Smooth muscle cell (in vitro differentiated cells): Measurements from ENCODE around the gene NANP. TPM values are rescaled to one million over a fixed set of nuclear protein-coding genes. Genes with fewer than 3 reads are reported as not detected.
"Not testable (repeated sequence)": the region's sequence is repeated elsewhere in the genome, so short reads cannot be mapped to it uniquely, and the experiment has no call there.

Experiments used
- DNase-seq: peaks from one replicate; lab custom pipeline; 2025; ENCODE audit not compliant: unreplicated experiment; lab: John Stamatoyannopoulos, UW
- H2AFZ ChIP-seq: fragments of 200-600 bp; sonication (generic); 2 replicates; pipeline ENCODE4 v1.6.0; 2016; ENCODE audit warnings: antibody characterized with exemption, low read depth, mild to moderate bottlenecking
- H3F3A ChIP-seq: fragments of 200-600 bp; sonication (generic); 2 replicates; pipeline ENCODE4 v1.6.0; 2017; ENCODE audit warnings: antibody characterized with exemption, low read depth
- H3K27ac ChIP-seq: fragments of 200-600 bp; sonication (generic); 2 replicates; pipeline ENCODE4 v1.5.1; 2016; ENCODE audit warnings: low read depth, mild to moderate bottlenecking
- H3K27me3 ChIP-seq: fragments of 200-600 bp; sonication (generic); 2 replicates; pipeline ENCODE4 v1.6.1; 2016; ENCODE audit warnings: low read depth, mild to moderate bottlenecking
- H3K36me3 ChIP-seq: fragments of 200-600 bp; sonication (generic); 2 replicates; pipeline ENCODE4 v1.5.1; 2016; ENCODE audit warnings: low read depth
- H3K4me1 ChIP-seq: fragments of 200-600 bp; sonication (generic); 2 replicates; pipeline ENCODE4 v1.5.1; 2016; ENCODE audit warnings: low read depth
- H3K4me2 ChIP-seq: fragments of 200-600 bp; sonication (generic); 2 replicates; pipeline ENCODE4 v1.6.0; 2016; ENCODE audit warnings: mild to moderate bottlenecking
- H3K4me3 ChIP-seq: fragments of 200-600 bp; sonication (generic); 2 replicates; pipeline ENCODE4 v1.5.1; 2016; ENCODE audit warnings: mild to moderate bottlenecking
- H3K79me2 ChIP-seq: fragments of 200-600 bp; sonication (generic); 2 replicates; pipeline ENCODE4 v1.6.0; 2016; ENCODE audit warnings: low read depth, mild to moderate bottlenecking
- H3K9ac ChIP-seq: fragments of 200-600 bp; sonication (generic); 2 replicates; pipeline ENCODE4 v1.6.0; 2016; ENCODE audit warnings: low read depth
- H3K9me3 ChIP-seq: fragments of 200-600 bp; sonication (generic); replicated peaks from 2 replicates; pipeline ENCODE4 v1.5.1; 2016; ENCODE audit warnings: low read depth
- H4K20me1 ChIP-seq: fragments of 200-600 bp; sonication (generic); 2 replicates; pipeline ENCODE4 v1.6.0; 2016; ENCODE audit warnings: low read depth
- WGBS: methylation state at CpG from one replicate; pipeline ENCODE4 v1.1.7; 2016; ENCODE audit warnings: low lambda C conversion rate; 5-methylcytosine and 5-hydroxymethylcytosine counted together
- polyA plus RNA-seq: library from polyadenylated mRNA; unstranded; fragments of >200 nt; fragmentation: Nextera tagmentation; extraction: Ambion mirVana; gene quantifications from 2 replicates; pipeline ENCODE4 v1.2.1, GENCODE V29; 2016
- total RNA-seq: library from RNA; depleted of rRNA; stranded (reverse); fragments of >200 nt; gene quantifications from 2 replicates; pipeline ENCODE4 v1.2.3, GENCODE V29; 2014
- TF ChIP-seq, protein P1 (sequence below): fragments of 200-600 bp; sonication (generic); IDR thresholded peaks from 2 replicates; pipeline ENCODE4 v1.5.1; 2017; ENCODE audit warnings: borderline replicate concordance, mild to moderate bottlenecking, antibody characterized with exemption; ENCODE audit not compliant: insufficient read depth, poor library complexity, severe bottlenecking

Gene NANP
- total and polyA plus RNA-seq, 2 experiments from 2014 or later, result 3.6 to 6.5 TPM

DNA sequence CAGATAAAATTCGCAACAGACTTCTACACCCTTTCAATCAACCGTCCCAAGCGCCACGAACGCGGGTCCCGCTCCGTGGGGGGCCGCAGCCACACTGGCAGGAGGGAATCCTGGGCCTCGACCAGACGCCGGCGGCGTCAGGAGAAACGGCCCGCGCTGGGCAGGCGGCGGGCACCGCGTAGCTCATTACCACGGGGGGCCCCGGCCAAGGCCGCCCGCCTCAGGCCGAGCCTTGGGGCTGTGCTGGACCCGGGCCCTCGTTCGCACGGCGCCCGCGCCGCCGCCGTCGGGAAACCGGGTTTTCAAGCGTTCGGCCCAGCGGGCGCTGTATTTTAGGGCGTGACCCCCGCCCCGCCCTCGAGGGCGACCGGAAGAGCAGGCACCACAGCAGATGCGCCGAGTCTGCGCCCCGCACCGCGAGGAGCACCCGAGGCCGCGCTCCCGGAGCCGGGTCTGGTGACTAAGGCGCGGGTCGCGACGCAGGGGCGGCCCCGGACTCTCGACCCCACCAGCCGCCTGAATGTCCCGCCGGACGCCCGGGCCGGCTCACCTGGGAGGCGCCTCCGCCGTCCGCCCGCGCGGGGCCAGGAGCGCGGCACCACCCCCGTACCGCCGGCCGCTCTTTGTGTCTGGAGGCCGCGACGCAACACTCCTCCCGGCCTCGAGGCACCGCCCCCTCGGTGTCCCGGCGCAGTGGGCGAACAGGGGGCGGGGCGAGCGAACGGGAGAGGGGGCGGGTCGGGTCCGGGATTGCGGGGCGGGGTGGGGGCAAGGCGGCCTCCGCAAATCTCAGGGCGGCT, 38.7 kb downstream of the NANP start, which contains the start of gene NINL:
TSS of gene NINL (minus strand) at position 627 of the 800 bp plus-strand sequence. CDS start 58,944 bp downstream, outside the sequence.
- WGBS, result 1% methylated on average over 86 of the region's 108 CpGs
- Histone ChIP-seq H3K79me2 (peaks cover 42% of the 10 kb centered on the region), H3K27me3 (no peaks in the 10 kb centered on the region), H3K4me3 (peak within 1 kb of the TSS; percentile 77), H3K9me3 (no peaks in the 10 kb centered on the region), H3K27ac (peak within 1 kb of the TSS; percentile 72), H3K36me3 (no peaks in the 10 kb centered on the region), H3K4me2 (peak within 1 kb of the TSS; percentile 90), H3F3A (no peaks in the 10 kb centered on the region), H3K9ac (peak within 1 kb of the TSS; percentile 87), H4K20me1 (peaks cover 37% of the 10 kb centered on the region), H2AFZ (peak within 1 kb of the TSS; percentile 78), H3K4me1 (peaks cover 3% of the 10 kb centered on the region)
- TF ChIP-seq, protein P1, sequence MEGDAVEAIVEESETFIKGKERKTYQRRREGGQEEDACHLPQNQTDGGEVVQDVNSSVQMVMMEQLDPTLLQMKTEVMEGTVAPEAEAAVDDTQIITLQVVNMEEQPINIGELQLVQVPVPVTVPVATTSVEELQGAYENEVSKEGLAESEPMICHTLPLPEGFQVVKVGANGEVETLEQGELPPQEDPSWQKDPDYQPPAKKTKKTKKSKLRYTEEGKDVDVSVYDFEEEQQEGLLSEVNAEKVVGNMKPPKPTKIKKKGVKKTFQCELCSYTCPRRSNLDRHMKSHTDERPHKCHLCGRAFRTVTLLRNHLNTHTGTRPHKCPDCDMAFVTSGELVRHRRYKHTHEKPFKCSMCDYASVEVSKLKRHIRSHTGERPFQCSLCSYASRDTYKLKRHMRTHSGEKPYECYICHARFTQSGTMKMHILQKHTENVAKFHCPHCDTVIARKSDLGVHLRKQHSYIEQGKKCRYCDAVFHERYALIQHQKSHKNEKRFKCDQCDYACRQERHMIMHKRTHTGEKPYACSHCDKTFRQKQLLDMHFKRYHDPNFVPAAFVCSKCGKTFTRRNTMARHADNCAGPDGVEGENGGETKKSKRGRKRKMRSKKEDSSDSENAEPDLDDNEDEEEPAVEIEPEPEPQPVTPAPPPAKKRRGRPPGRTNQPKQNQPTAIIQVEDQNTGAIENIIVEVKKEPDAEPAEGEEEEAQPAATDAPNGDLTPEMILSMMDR, result no peak
- peak; percentile 55 for DNase-seq

DNA sequence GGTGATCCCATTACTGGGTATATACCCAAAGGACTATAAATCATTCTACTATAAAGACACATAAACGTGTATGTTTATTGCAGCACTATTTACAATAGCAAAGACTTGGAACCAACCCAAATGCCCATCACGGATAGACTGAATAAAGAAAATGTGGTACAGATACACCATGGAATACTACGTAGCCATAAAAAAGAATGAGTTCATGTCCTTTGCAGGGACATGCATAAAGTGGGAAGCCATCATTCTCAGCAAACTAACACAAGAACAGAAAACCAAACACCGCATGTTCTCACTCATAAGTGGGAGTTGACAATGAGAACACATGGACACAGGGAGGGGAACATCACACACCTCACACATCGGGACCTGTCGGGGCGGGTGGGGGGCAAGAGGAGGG, 40.2 kb downstream of the NANP start:
- not testable (repeated sequence) for H3F3A ChIP-seq, H3K4me1 ChIP-seq, H3K27me3 ChIP-seq, H3K9ac ChIP-seq, H2AFZ ChIP-seq, H3K36me3 ChIP-seq, DNase-seq, H3K27ac ChIP-seq, H3K9me3 ChIP-seq
- Histone ChIP-seq H4K20me1 (peaks cover 51% of the 10 kb centered on the region), H3K79me2 (peaks cover 57% of the 10 kb centered on the region), H3K4me2 (peak overlapping the region; percentile 90), H3K4me3 (peak overlapping the region; percentile 77)
- WGBS, result 93% methylated on average over 7 of the region's 7 CpGs

GRCh38 chr20:25580711-25581110, 43.1 kb downstream of the NANP start:
- H3F3A ChIP-seq, result no peaks in the 10 kb centered on the region
- H2AFZ ChIP-seq, result no peak overlapping the region
- no peak overlapping the region for H3K27ac ChIP-seq
- no peaks in the 10 kb centered on the region for H3K36me3 ChIP-seq
- 78% methylated on average over 4 of the region's 4 CpGs for WGBS
- H3K9me3 ChIP-seq, result no peaks in the 10 kb centered on the region
- TF ChIP-seq, protein P1, result no peak
- H3K4me2 ChIP-seq, result no peak overlapping the region
- peaks cover 86% of the 10 kb centered on the region for H3K79me2 ChIP-seq
- no peak overlapping the region for H3K9ac ChIP-seq
- no peaks in the 10 kb centered on the region for H3K27me3 ChIP-seq
- no peak for DNase-seq
- peaks cover 3% of the 10 kb centered on the region for H3K4me1 ChIP-seq
- H3K4me3 ChIP-seq, result no peak overlapping the region
- H4K20me1 ChIP-seq, result peaks cover 80% of the 10 kb centered on the region

DNA sequence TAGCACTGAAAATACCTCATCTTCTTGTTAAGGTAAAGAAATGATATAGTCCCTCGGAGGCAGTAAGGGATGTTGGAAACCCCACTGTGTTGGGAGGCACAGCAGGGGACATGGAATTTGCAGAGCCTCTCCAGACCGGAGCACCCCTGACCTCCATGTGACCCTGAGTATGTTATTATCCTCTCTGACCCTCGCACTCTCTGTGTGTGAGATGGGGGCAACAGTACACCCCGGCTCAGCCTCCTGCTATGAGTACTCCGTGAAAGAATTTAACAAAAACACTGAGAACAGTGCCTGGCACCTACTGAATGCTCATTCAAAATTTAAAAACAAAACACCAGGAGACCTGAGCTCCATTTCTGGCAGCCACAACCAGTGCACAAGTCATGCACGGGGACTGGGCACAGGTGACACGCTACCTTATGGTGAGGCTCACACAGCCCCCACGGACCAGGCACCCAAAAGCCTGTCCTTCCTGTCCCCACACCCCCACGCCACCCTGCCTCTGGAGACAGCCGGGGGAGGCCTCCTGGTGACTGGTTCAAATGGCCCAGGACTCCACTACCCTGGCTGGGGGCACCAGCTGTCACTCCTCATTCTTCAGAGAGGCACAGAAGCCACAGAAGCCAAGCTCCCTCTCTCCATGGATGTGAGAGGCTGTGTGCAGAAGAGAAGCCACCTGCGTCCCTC, 44.6 kb downstream of the NANP start:
- Histone ChIP-seq H3K4me3 (no peak overlapping the region), H3K27ac (no peak overlapping the region), H3K36me3 (no peaks in the 10 kb centered on the region), H4K20me1 (peaks cover 93% of the 10 kb centered on the region), H3K4me2 (no peak overlapping the region), H3K79me2 (peaks cover 99% of the 10 kb centered on the region), H3K9ac (no peak overlapping the region), H2AFZ (no peak overlapping the region), H3K27me3 (no peaks in the 10 kb centered on the region), H3K4me1 (peaks cover 2% of the 10 kb centered on the region), H3F3A (no peaks in the 10 kb centered on the region), H3K9me3 (no peaks in the 10 kb centered on the region)
- DNase-seq, result no peak
- WGBS, result 91% methylated on average over 11 of the region's 11 CpGs
- TF ChIP-seq, protein P1, result no peak
